Smooth muscle cell (in vitro differentiated cells): ENCODE measurements around the gene HOXA5. TPM values are rescaled to one million over a fixed set of nuclear protein-coding genes. Genes with fewer than 3 reads are reported as not detected.

Experiments used
- DNase-seq: peaks from one replicate; lab custom pipeline; 2025; ENCODE audit not compliant: unreplicated experiment; lab: John Stamatoyannopoulos, UW
- H2AFZ ChIP-seq: fragments of 200-600 bp; sonication (generic); 2 replicates; pipeline ENCODE4 v1.6.0; 2016; ENCODE audit warnings: antibody characterized with exemption, low read depth, mild to moderate bottlenecking
- H3F3A ChIP-seq: fragments of 200-600 bp; sonication (generic); 2 replicates; pipeline ENCODE4 v1.6.0; 2017; ENCODE audit warnings: antibody characterized with exemption, low read depth
- H3K27ac ChIP-seq: fragments of 200-600 bp; sonication (generic); 2 replicates; pipeline ENCODE4 v1.5.1; 2016; ENCODE audit warnings: low read depth, mild to moderate bottlenecking
- H3K27me3 ChIP-seq: fragments of 200-600 bp; sonication (generic); 2 replicates; pipeline ENCODE4 v1.6.1; 2016; ENCODE audit warnings: low read depth, mild to moderate bottlenecking
- H3K36me3 ChIP-seq: fragments of 200-600 bp; sonication (generic); 2 replicates; pipeline ENCODE4 v1.5.1; 2016; ENCODE audit warnings: low read depth
- H3K4me1 ChIP-seq: fragments of 200-600 bp; sonication (generic); 2 replicates; pipeline ENCODE4 v1.5.1; 2016; ENCODE audit warnings: low read depth
- H3K4me2 ChIP-seq: fragments of 200-600 bp; sonication (generic); 2 replicates; pipeline ENCODE4 v1.6.0; 2016; ENCODE audit warnings: mild to moderate bottlenecking
- H3K4me3 ChIP-seq: fragments of 200-600 bp; sonication (generic); 2 replicates; pipeline ENCODE4 v1.5.1; 2016; ENCODE audit warnings: mild to moderate bottlenecking
- H3K79me2 ChIP-seq: fragments of 200-600 bp; sonication (generic); 2 replicates; pipeline ENCODE4 v1.6.0; 2016; ENCODE audit warnings: low read depth, mild to moderate bottlenecking
- H3K9ac ChIP-seq: fragments of 200-600 bp; sonication (generic); 2 replicates; pipeline ENCODE4 v1.6.0; 2016; ENCODE audit warnings: low read depth
- H3K9me3 ChIP-seq: fragments of 200-600 bp; sonication (generic); replicated peaks from 2 replicates; pipeline ENCODE4 v1.5.1; 2016; ENCODE audit warnings: low read depth
- H4K20me1 ChIP-seq: fragments of 200-600 bp; sonication (generic); 2 replicates; pipeline ENCODE4 v1.6.0; 2016; ENCODE audit warnings: low read depth
- CTCF ChIP-seq: fragments of 200-600 bp; sonication (generic); IDR thresholded peaks from 2 replicates; pipeline ENCODE4 v1.5.1; 2017; ENCODE audit warnings: borderline replicate concordance, mild to moderate bottlenecking, antibody characterized with exemption; ENCODE audit not compliant: insufficient read depth, poor library complexity, severe bottlenecking
- WGBS: methylation state at CpG from one replicate; pipeline ENCODE4 v1.1.7; 2016; ENCODE audit warnings: low lambda C conversion rate; 5-methylcytosine and 5-hydroxymethylcytosine counted together
- polyA plus RNA-seq: library from polyadenylated mRNA; unstranded; fragments of >200 nt; fragmentation: Nextera tagmentation; extraction: Ambion mirVana; gene quantifications from 2 replicates; pipeline ENCODE4 v1.2.1, GENCODE V29; 2016
- total RNA-seq: library from RNA; depleted of rRNA; stranded (reverse); fragments of >200 nt; gene quantifications from 2 replicates; pipeline ENCODE4 v1.2.3, GENCODE V29; 2014

The HOXA5 gene
- total and polyA plus RNA-seq, 2 experiments from 2014 or later: 0.98 to 2.1 TPM

GRCh38 chr7:27095050-27095896, 48.2 kb downstream of the HOXA5 start:
- H3K4me2 ChIP-seq: peak overlapping the region; percentile 99
- WGBS: 5% methylated on average over 33 of the region's 33 CpGs
- peak overlapping the region; percentile 72 for H3K4me3 ChIP-seq
- no peak for TF ChIP-seq CTCF
- peaks cover 23% of the 10 kb centered on the region for H4K20me1 ChIP-seq
- H3K79me2 ChIP-seq: no peaks in the 10 kb centered on the region
- H3K9me3 ChIP-seq: no peaks in the 10 kb centered on the region
- H3K4me1 ChIP-seq: peaks cover 7% of the 10 kb centered on the region
- no peak overlapping the region for H2AFZ ChIP-seq
- no peaks in the 10 kb centered on the region for H3K36me3 ChIP-seq
- no peak for DNase-seq
- H3K9ac ChIP-seq: no peak overlapping the region
- H3K27ac ChIP-seq: no peak overlapping the region
- no peaks in the 10 kb centered on the region for H3F3A ChIP-seq
- H3K27me3 ChIP-seq: peaks cover 100% of the 10 kb centered on the region

GRCh38 chr7:27094304-27095049, 49.0 kb downstream of the HOXA5 start:
- H3K9me3 ChIP-seq: no peaks in the 10 kb centered on the region
- no peaks in the 10 kb centered on the region for H3K79me2 ChIP-seq
- peaks cover 100% of the 10 kb centered on the region for H3K27me3 ChIP-seq
- H3F3A ChIP-seq: no peaks in the 10 kb centered on the region
- no peak overlapping the region for H3K4me2 ChIP-seq
- WGBS: 9% methylated on average over 29 of the region's 29 CpGs
- no peak overlapping the region for H2AFZ ChIP-seq
- no peaks in the 10 kb centered on the region for H3K36me3 ChIP-seq
- peaks cover 7% of the 10 kb centered on the region for H3K4me1 ChIP-seq
- no peak overlapping the region for H3K9ac ChIP-seq
- TF ChIP-seq CTCF: no peak
- H3K27ac ChIP-seq: no peak overlapping the region
- H4K20me1 ChIP-seq: peaks cover 23% of the 10 kb centered on the region
- H3K4me3 ChIP-seq: no peak overlapping the region
- DNase-seq: no peak

- Histone ChIP-seq H3K4me2 (no peak overlapping the region), H3K36me3 (no peaks in the 10 kb centered on the region), H4K20me1 (peaks cover 13% of the 10 kb centered on the region), H3K27me3 (peaks cover 100% of the 10 kb centered on the region), H3K9me3 (no peaks in the 10 kb centered on the region), H3F3A (no peaks in the 10 kb centered on the region), H3K4me1 (peaks cover 7% of the 10 kb centered on the region), H3K4me3 (no peak overlapping the region), H3K27ac (no peak overlapping the region), H3K79me2 (no peaks in the 10 kb centered on the region), H3K9ac (no peak overlapping the region), H2AFZ (no peak overlapping the region)
- TF ChIP-seq CTCF: no peak
- no peak for DNase-seq
- 49% methylated on average over 6 of the region's 6 CpGs for WGBS
Measured at GRCh38 chr7:27093184-27093895, 50.1 kb downstream of the HOXA5 start.
